ENCODE measurements around the gene SMC1B. TPM values are rescaled to one million over a fixed set of nuclear protein-coding genes. Genes with fewer than 3 reads are reported as not detected.

Gene SMC1B
- total and polyA plus RNA-seq, 2 experiments from 2014 or later, result 0.10 TPM; not detected in 1

DNA sequence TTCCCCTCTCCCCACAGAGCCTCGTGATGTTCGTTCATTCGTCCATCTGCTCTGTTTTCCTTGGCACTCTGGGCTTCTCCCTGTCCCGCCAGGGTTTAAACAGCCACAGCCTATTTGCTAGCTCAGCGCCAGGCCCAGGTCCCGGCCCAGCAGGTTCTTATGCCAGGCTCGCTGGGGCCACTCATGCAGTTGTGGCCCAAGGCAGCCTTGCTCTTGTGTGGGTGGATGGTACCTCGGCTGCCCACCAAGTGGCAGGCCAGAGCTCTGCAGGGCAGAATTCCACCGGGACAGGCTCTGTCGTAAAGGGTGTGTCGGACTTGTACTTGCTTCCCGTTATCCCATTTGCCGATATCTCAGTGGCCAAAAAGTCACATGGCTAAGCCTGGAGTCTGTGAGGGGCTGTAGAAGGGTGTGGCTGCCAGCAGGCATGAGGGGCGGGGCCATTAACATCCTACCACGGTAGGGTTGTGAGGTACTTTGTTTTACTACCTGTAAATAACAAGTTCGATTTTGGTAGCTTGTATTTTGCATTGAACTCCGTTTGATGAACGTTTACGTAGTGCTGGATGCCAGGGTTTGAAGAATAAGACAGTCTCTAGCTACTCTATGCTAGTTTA, 95.7 kb downstream of the SMC1B start:
- no peak overlapping the region for H3K4me2 ChIP-seq
- TF ChIP-seq POLR2AphosphoS5 (IDR thresholded peaks at IDR 0.05; ENCODE audit: low read depth) (no peak), NANOG (IDR thresholded peaks at IDR 0.05; ENCODE audit: borderline replicate concordance) (no peak), ZNF331 (CRISPR knock-in tag; IDR thresholded peaks at IDR 0.05; ENCODE audit: low read depth) (no peak)
- TF ChIP-seq, protein P1, sequence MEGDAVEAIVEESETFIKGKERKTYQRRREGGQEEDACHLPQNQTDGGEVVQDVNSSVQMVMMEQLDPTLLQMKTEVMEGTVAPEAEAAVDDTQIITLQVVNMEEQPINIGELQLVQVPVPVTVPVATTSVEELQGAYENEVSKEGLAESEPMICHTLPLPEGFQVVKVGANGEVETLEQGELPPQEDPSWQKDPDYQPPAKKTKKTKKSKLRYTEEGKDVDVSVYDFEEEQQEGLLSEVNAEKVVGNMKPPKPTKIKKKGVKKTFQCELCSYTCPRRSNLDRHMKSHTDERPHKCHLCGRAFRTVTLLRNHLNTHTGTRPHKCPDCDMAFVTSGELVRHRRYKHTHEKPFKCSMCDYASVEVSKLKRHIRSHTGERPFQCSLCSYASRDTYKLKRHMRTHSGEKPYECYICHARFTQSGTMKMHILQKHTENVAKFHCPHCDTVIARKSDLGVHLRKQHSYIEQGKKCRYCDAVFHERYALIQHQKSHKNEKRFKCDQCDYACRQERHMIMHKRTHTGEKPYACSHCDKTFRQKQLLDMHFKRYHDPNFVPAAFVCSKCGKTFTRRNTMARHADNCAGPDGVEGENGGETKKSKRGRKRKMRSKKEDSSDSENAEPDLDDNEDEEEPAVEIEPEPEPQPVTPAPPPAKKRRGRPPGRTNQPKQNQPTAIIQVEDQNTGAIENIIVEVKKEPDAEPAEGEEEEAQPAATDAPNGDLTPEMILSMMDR (conservative IDR thresholded peaks at IDR 0.05; ENCODE audit: low read depth in 2 of 2), result peak; percentile 37 to 39
- TF ChIP-seq, protein P2, sequence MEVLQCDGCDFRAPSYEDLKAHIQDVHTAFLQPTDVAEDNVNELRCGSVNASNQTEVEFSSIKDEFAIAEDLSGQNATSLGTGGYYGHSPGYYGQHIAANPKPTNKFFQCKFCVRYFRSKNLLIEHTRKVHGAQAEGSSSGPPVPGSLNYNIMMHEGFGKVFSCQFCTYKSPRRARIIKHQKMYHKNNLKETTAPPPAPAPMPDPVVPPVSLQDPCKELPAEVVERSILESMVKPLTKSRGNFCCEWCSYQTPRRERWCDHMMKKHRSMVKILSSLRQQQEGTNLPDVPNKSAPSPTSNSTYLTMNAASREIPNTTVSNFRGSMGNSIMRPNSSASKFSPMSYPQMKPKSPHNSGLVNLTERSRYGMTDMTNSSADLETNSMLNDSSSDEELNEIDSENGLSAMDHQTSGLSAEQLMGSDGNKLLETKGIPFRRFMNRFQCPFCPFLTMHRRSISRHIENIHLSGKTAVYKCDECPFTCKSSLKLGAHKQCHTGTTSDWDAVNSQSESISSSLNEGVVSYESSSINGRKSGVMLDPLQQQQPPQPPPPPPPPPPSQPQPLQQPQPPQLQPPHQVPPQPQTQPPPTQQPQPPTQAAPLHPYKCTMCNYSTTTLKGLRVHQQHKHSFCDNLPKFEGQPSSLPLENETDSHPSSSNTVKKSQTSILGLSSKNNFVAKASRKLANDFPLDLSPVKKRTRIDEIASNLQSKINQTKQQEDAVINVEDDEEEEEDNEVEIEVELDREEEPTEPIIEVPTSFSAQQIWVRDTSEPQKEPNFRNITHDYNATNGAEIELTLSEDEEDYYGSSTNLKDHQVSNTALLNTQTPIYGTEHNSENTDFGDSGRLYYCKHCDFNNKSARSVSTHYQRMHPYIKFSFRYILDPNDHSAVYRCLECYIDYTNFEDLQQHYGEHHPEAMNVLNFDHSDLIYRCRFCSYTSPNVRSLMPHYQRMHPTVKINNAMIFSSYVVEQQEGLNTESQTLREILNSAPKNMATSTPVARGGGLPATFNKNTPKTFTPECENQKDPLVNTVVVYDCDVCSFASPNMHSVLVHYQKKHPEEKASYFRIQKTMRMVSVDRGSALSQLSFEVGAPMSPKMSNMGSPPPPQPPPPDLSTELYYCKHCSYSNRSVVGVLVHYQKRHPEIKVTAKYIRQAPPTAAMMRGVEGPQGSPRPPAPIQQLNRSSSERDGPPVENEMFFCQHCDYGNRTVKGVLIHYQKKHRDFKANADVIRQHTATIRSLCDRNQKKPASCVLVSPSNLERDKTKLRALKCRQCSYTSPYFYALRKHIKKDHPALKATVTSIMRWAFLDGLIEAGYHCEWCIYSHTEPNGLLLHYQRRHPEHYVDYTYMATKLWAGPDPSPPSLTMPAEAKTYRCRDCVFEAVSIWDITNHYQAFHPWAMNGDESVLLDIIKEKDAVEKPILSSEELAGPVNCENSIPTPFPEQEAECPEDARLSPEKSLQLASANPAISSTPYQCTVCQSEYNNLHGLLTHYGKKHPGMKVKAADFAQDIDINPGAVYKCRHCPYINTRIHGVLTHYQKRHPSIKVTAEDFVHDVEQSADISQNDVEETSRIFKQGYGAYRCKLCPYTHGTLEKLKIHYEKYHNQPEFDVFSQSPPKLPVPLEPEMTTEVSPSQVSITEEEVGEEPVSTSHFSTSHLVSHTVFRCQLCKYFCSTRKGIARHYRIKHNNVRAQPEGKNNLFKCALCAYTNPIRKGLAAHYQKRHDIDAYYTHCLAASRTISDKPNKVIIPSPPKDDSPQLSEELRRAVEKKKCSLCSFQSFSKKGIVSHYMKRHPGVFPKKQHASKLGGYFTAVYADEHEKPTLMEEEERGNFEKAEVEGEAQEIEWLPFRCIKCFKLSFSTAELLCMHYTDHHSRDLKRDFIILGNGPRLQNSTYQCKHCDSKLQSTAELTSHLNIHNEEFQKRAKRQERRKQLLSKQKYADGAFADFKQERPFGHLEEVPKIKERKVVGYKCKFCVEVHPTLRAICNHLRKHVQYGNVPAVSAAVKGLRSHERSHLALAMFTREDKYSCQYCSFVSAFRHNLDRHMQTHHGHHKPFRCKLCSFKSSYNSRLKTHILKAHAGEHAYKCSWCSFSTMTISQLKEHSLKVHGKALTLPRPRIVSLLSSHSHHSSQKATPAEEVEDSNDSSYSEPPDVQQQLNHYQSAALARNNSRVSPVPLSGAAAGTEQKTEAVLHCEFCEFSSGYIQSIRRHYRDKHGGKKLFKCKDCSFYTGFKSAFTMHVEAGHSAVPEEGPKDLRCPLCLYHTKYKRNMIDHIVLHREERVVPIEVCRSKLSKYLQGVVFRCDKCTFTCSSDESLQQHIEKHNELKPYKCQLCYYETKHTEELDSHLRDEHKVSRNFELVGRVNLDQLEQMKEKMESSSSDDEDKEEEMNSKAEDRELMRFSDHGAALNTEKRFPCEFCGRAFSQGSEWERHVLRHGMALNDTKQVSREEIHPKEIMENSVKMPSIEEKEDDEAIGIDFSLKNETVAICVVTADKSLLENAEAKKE (CRISPR knock-in tag; IDR thresholded peaks at IDR 0.05), result no peak

More for the DNA sequence above, 95.7 kb downstream of the SMC1B start:
- Mint-ChIP-seq H3K27ac (peak overlapping the region; percentile 63; the same call in 1 of the 2 replicates), H3K9me3 (no peaks in the 10 kb centered on the region), H3K4me1 (peaks cover 29% of the 10 kb centered on the region), H3K36me3 (ENCODE audit: low read depth) (0 out of 3 replicates have a peak, but pooled peaks cover 5% of the 10 kb centered on the region), H3K27me3 (ENCODE audit: insufficient read depth, low read depth, poor library complexity) (peaks cover 5% of the 10 kb centered on the region), H3K4me3 (no peak overlapping the region)
- peaks cover 94% of the 10 kb centered on the region for H3K79me2 ChIP-seq (replicated peaks; ENCODE audit: insufficient read depth)
- peak; percentile 68 for DNase-seq (ENCODE audit: low spot score)
- peaks cover 26% of the 10 kb centered on the region for H4K20me1 ChIP-seq (replicated peaks; ENCODE audit: insufficient read depth)
- H3K27me3 ChIP-seq (ENCODE audit: insufficient read depth), result no peaks in the 10 kb centered on the region
- no peaks in the 10 kb centered on the region for H3K36me3 ChIP-seq (ENCODE audit: insufficient read depth)
- H3K4me3 ChIP-seq, result no peak overlapping the region
- H2AFZ ChIP-seq, result no peak overlapping the region
- peaks cover 5% of the 10 kb centered on the region; the same call in 1 of the 2 replicates for H3F3A ChIP-seq (replicated peaks; ENCODE audit: low read depth)
- peak; percentile 90 for ATAC-seq
- no peaks in the 10 kb centered on the region for H3K9me2 ChIP-seq (ENCODE audit: insufficient read depth)
- peaks cover 15% of the 10 kb centered on the region; the same call in 1 of the 2 replicates for H3K4me1 ChIP-seq (ENCODE audit: insufficient read depth)
- H3K27ac ChIP-seq (ENCODE audit: low read depth), result no peak overlapping the region
